ENCODE measurements around the gene NLN. TPM values are rescaled to one million over a fixed set of nuclear protein-coding genes. Genes with fewer than 3 reads are reported as not detected.

Gene NLN
- total and polyA plus RNA-seq, 2 of the 4 experiments (the other 2 are of a cell fraction) = 19.1 to 37.1 TPM

GRCh38 chr5:65699338-65699737 lies 22.7 kb upstream of the NLN start:
- no CpG with 5 or more reads among the region's 4 CpGs for WGBS, 2 experiments (ENCODE audit: extremely low coverage in 2 of 2, insufficient read length in 1 of 2)

More at GRCh38 chr5:65699338-65699737, 22.7 kb upstream of the NLN start:
- Histone ChIP-seq H3K14ac (replicated peaks; ENCODE audit: low read depth, low read length) (no peak overlapping the region), H3K4me3 (ENCODE audit: insufficient read depth, low read depth, low read length) (no peak overlapping the region), H4K8ac (ENCODE audit: low read depth in 2 of 2, low read length in 2 of 2) (no peak overlapping the region), H4K5ac (ENCODE audit: low read depth, low read length) (no peak overlapping the region), H3K27ac (ENCODE audit: insufficient read depth, low read length) (no peak overlapping the region), H3K9me1 (ENCODE audit: insufficient read depth, low read length) (no peaks in the 10 kb centered on the region), H4K91ac (ENCODE audit: insufficient read depth, low read depth, low read length) (no peak overlapping the region), H3K9me3 (ENCODE audit: control insufficient read depth, insufficient read depth, low read length) (no peaks in the 10 kb centered on the region), H3K23ac (ENCODE audit: low read depth, low read length) (no peak overlapping the region), H2AK9ac (replicated peaks; ENCODE audit: low read depth, low read length, poor library complexity) (no peak overlapping the region), H3K4me1 (ENCODE audit: control insufficient read depth, insufficient read depth, low read length) (no peaks in the 10 kb centered on the region), H2BK5ac (ENCODE audit: low read depth, low read length, poor library complexity, severe bottlenecking) (no peak overlapping the region), H4K20me1 (ENCODE audit: insufficient read depth, low read length) (no peaks in the 10 kb centered on the region), H3K4me2 (ENCODE audit: low read depth, low read length) (no peak overlapping the region), H3K9ac (ENCODE audit: low read depth, low read length) (no peak overlapping the region), H3K36me3 (ENCODE audit: control insufficient read depth, insufficient read depth, low read length) (peaks cover 15% of the 10 kb centered on the region; the same call in 1 of the 2 replicates), H2AK5ac (ENCODE audit: low read depth, low read length) (no peak overlapping the region), H2BK120ac (ENCODE audit: low read depth, low read length) (no peak overlapping the region), H3K27me3 (ENCODE audit: control insufficient read depth, insufficient read depth, low read length) (no peaks in the 10 kb centered on the region), H3K79me1 (ENCODE audit: low read depth in 1 of 2, low read length in 2 of 2) (peaks cover 0 to 10% of the 10 kb centered on the region in 2 experiments; a peak in 3 of 4 replicates), H3K56ac (ENCODE audit: extremely low read depth, insufficient read depth, low read length) (no peak overlapping the region), H2BK20ac (ENCODE audit: low read depth, low read length) (no peak overlapping the region), H3K18ac (ENCODE audit: low read depth, low read length) (no peak overlapping the region), H2AFZ (replicated peaks; ENCODE audit: low read length, poor library complexity) (no peak overlapping the region), H3K4ac (ENCODE audit: low read depth, low read length) (no peak overlapping the region), H2BK15ac (ENCODE audit: low read depth, low read length) (no peak overlapping the region)
- DNase-seq (no peak), ATAC-seq (ENCODE audit: low read depth) (no peak)
- POLR2A ChIA-PET (ENCODE audit: unreplicated experiment) = no interaction called here
- intact Hi-C loops (cut with micrococcal nuclease) (no loop called here), dilution Hi-C loops (cut with HindIII; ENCODE audit: low sequenced_read_pairs, unreplicated experiment) (no loop called here), in situ Hi-C loops (cut with MboI; ENCODE audit: low sequenced_read_pairs) (no loop called here)
- TF ChIP-seq MAZ (IDR thresholded peaks at IDR 0.05; ENCODE audit: borderline replicate concordance, low read depth, low read length) = no peak
- no peak for TF ChIP-seq CHD1 (IDR thresholded peaks at IDR 0.05; ENCODE audit: low read depth, low read length)
- TF ChIP-seq NFE2L2 (IDR thresholded peaks at IDR 0.05; ENCODE audit: low read depth, low read length) = no peak
- TF ChIP-seq, protein P1, sequence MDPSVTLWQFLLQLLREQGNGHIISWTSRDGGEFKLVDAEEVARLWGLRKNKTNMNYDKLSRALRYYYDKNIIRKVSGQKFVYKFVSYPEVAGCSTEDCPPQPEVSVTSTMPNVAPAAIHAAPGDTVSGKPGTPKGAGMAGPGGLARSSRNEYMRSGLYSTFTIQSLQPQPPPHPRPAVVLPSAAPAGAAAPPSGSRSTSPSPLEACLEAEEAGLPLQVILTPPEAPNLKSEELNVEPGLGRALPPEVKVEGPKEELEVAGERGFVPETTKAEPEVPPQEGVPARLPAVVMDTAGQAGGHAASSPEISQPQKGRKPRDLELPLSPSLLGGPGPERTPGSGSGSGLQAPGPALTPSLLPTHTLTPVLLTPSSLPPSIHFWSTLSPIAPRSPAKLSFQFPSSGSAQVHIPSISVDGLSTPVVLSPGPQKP (IDR thresholded peaks at IDR 0.05; ENCODE audit: borderline replicate concordance, low read depth, low read length) = no peak
- TF ChIP-seq CTCF (conservative IDR thresholded peaks at IDR 0.05; ENCODE audit: low read depth, low read length) = no peak
- no peak for TF ChIP-seq SMC3 (IDR thresholded peaks at IDR 0.05; ENCODE audit: low read depth, low read length)
- TF ChIP-seq RFX5 (IDR thresholded peaks at IDR 0.05; ENCODE audit: low read depth, low read length) = no peak
- TF ChIP-seq CEBPB (IDR thresholded peaks at IDR 0.05; ENCODE audit: low read depth, low read length) = no peak
- no peak for TF ChIP-seq MXI1 (IDR thresholded peaks at IDR 0.05; ENCODE audit: borderline replicate concordance, low read depth, low read length)
- TF ChIP-seq RAD21 (IDR thresholded peaks at IDR 0.05; ENCODE audit: low read length) = no peak
- no peak for TF ChIP-seq USF2 (IDR thresholded peaks at IDR 0.05; ENCODE audit: low read depth, low read length)
- TF ChIP-seq RCOR1 (IDR thresholded peaks at IDR 0.05; ENCODE audit: insufficient replicate concordance, low read length) = no peak
- TF ChIP-seq POLR2A (IDR thresholded peaks at IDR 0.05; ENCODE audit: low read depth, low read length) = no peak
- no peak for TF ChIP-seq BHLHE40 (IDR thresholded peaks at IDR 0.05; ENCODE audit: low read depth, low read length)
- no peak for TF ChIP-seq FOS (IDR thresholded peaks at IDR 0.05; ENCODE audit: low read depth, low read length)
- TF ChIP-seq MAFK (IDR thresholded peaks at IDR 0.05; ENCODE audit: low read depth, low read length) = no peak
- CTCF ChIA-PET = no interaction called here
- no TSS peak for BruUV-seq (replicated peaks)
